SK-N-SH treated with all-trans-retinoic acid at 6 μM for 48 hours (cell line): ENCODE data around the gene ADGRF5.

Source experiments
- ATAC-seq: fragments of 200-7000 bp; cut with Tn5 transposase; 3 replicates; pipeline ENCODE4 v1.9.1; 2020; ENCODE audit warnings: mild to moderate bottlenecking, moderate library complexity
- ARNTL ChIP-seq: fragments of 450-650 bp; formaldehyde crosslinking; IDR thresholded peaks from 2 replicates; pipeline ENCODE4 v1.5.0; 2020; ENCODE audit warnings: low read depth, mild to moderate bottlenecking, moderate library complexity, borderline replicate concordance
- BACH2 ChIP-seq: fragments of 250-450 bp; sonication (Bioruptor Pico); IDR thresholded peaks from 2 replicates; pipeline ENCODE4 v1.9.0; 2021; ENCODE audit warnings: mild to moderate bottlenecking, borderline replicate concordance
- CSRNP3 ChIP-seq: fragments of 250-450 bp; sonication (Bioruptor Pico); IDR thresholded peaks from 2 replicates; pipeline ENCODE4 v1.5.1; 2021; ENCODE audit warnings: mild to moderate bottlenecking, moderate library complexity
- GLIS3 ChIP-seq: fragments of 250-450 bp; sonication (Bioruptor Pico); IDR thresholded peaks from 2 replicates; pipeline ENCODE4 v1.5.0; 2020; ENCODE audit warnings: mild to moderate bottlenecking, moderate library complexity
- ISL1 ChIP-seq: fragments of 250-450 bp; sonication (Bioruptor Pico); IDR thresholded peaks from 2 replicates; pipeline ENCODE4 v2.1.2; 2022; ENCODE audit warnings: mild to moderate bottlenecking, moderate library complexity
- OSR1 ChIP-seq: fragments of 250-450 bp; sonication (Bioruptor Pico); IDR thresholded peaks from 2 replicates; pipeline ENCODE4 v1.8.0; 2022; ENCODE audit warnings: moderate library complexity, mild to moderate bottlenecking, inconsistent platforms
- POU6F1 ChIP-seq: fragments of 250-450 bp; sonication (Bioruptor Pico); IDR thresholded peaks from 2 replicates; pipeline ENCODE4 v1.8.0; 2021; ENCODE audit warnings: low read depth, mild to moderate bottlenecking, moderate library complexity, borderline replicate concordance
- PPARA ChIP-seq: fragments of 250-450 bp; sonication (Bioruptor Pico); IDR thresholded peaks from 2 replicates; pipeline ENCODE4 v1.5.0; 2020; ENCODE audit warnings: mild to moderate bottlenecking, borderline replicate concordance
- RARB ChIP-seq: fragments of 250-450 bp; sonication (Bioruptor Pico); IDR thresholded peaks from 2 replicates; pipeline ENCODE4 v1.8.0; 2021; ENCODE audit warnings: mild to moderate bottlenecking, moderate library complexity
- SNAI2 ChIP-seq: fragments of 250-450 bp; sonication (Bioruptor Pico); IDR thresholded peaks from 2 replicates; pipeline ENCODE4 v1.5.0; 2020; ENCODE audit warnings: mild to moderate bottlenecking, moderate library complexity
- TCF4 ChIP-seq: fragments of 250-450 bp; sonication (Bioruptor Pico); IDR thresholded peaks from 2 replicates; pipeline ENCODE4 v1.8.0; 2021; ENCODE audit warnings: mild to moderate bottlenecking, moderate library complexity, borderline replicate concordance
- TOX ChIP-seq: fragments of 250-450 bp; sonication (Bioruptor Pico); IDR thresholded peaks from 2 replicates; pipeline ENCODE4 v1.8.0; 2021; ENCODE audit warnings: mild to moderate bottlenecking, moderate library complexity, borderline replicate concordance
- ZC3H10 ChIP-seq: fragments of 250-450 bp; sonication (Bioruptor Pico); IDR thresholded peaks from 2 replicates; pipeline ENCODE4 v1.5.1; 2021; ENCODE audit warnings: mild to moderate bottlenecking, moderate library complexity
- ZFP3 ChIP-seq: fragments of 250-450 bp; sonication (Bioruptor Pico); IDR thresholded peaks from 2 replicates; pipeline ENCODE4 v1.5.0; 2020; ENCODE audit warnings: mild to moderate bottlenecking, moderate library complexity
- ZFP30 ChIP-seq: fragments of 450-650 bp; formaldehyde crosslinking; IDR thresholded peaks from 2 replicates; pipeline ENCODE4 v1.5.0; 2022; ENCODE audit warnings: mild to moderate bottlenecking, moderate library complexity
- ZNF565 ChIP-seq: fragments of 450-650 bp; formaldehyde crosslinking; conservative IDR thresholded peaks from 2 replicates; pipeline ENCODE4 v1.5.0; 2020; ENCODE audit warnings: low read depth, mild to moderate bottlenecking, moderate library complexity
- ZNF70 ChIP-seq: fragments of 450-650 bp; formaldehyde crosslinking; IDR thresholded peaks from 2 replicates; pipeline ENCODE4 v1.5.0; 2020; ENCODE audit warnings: mild to moderate bottlenecking, moderate library complexity
- ZNF8 ChIP-seq: fragments of 450-650 bp; formaldehyde crosslinking; IDR thresholded peaks from 2 replicates; pipeline ENCODE4 v1.5.0; 2020; ENCODE audit warnings: mild to moderate bottlenecking, moderate library complexity
- TF ChIP-seq, protein P1 (sequence below): fragments of 250-450 bp; sonication (Bioruptor Pico); IDR thresholded peaks from 2 replicates; pipeline ENCODE4 v1.5.0; 2020; ENCODE audit warnings: mild to moderate bottlenecking, moderate library complexity
- TF ChIP-seq, protein P2 (sequence below): fragments of 250-450 bp; sonication (Bioruptor Pico); IDR thresholded peaks from 2 replicates; pipeline ENCODE4 v1.8.0; 2020; ENCODE audit warnings: mild to moderate bottlenecking, moderate library complexity, borderline replicate concordance
- TF ChIP-seq, protein P3 (sequence below): fragments of 250-450 bp; sonication (Bioruptor Pico); IDR thresholded peaks from 2 replicates; pipeline ENCODE4 v1.5.1; 2020; ENCODE audit warnings: low read depth, mild to moderate bottlenecking, moderate library complexity

Gene ADGRF5

GRCh38 chr6:46904117-46904516, 17.6 kb downstream of the ADGRF5 start:
- TF ChIP-seq SNAI2 (no peak), ISL1 (CRISPR knock-in tag) (no peak), ARNTL (CRISPR knock-in tag) (no peak), BACH2 (CRISPR knock-in tag) (no peak), ZNF70 (CRISPR knock-in tag) (no peak), ZNF565 (CRISPR knock-in tag) (no peak), PPARA (no peak), POU6F1 (CRISPR knock-in tag) (no peak), ZNF8 (CRISPR knock-in tag) (no peak), ZFP30 (CRISPR knock-in tag) (no peak), TCF4 (CRISPR knock-in tag) (no peak)
- TF ChIP-seq, protein P1, sequence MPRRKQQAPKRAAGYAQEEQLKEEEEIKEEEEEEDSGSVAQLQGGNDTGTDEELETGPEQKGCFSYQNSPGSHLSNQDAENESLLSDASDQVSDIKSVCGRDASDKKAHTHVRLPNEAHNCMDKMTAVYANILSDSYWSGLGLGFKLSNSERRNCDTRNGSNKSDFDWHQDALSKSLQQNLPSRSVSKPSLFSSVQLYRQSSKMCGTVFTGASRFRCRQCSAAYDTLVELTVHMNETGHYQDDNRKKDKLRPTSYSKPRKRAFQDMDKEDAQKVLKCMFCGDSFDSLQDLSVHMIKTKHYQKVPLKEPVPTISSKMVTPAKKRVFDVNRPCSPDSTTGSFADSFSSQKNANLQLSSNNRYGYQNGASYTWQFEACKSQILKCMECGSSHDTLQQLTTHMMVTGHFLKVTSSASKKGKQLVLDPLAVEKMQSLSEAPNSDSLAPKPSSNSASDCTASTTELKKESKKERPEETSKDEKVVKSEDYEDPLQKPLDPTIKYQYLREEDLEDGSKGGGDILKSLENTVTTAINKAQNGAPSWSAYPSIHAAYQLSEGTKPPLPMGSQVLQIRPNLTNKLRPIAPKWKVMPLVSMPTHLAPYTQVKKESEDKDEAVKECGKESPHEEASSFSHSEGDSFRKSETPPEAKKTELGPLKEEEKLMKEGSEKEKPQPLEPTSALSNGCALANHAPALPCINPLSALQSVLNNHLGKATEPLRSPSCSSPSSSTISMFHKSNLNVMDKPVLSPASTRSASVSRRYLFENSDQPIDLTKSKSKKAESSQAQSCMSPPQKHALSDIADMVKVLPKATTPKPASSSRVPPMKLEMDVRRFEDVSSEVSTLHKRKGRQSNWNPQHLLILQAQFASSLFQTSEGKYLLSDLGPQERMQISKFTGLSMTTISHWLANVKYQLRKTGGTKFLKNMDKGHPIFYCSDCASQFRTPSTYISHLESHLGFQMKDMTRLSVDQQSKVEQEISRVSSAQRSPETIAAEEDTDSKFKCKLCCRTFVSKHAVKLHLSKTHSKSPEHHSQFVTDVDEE (CRISPR knock-in tag): no peak
- TF ChIP-seq, protein P2, sequence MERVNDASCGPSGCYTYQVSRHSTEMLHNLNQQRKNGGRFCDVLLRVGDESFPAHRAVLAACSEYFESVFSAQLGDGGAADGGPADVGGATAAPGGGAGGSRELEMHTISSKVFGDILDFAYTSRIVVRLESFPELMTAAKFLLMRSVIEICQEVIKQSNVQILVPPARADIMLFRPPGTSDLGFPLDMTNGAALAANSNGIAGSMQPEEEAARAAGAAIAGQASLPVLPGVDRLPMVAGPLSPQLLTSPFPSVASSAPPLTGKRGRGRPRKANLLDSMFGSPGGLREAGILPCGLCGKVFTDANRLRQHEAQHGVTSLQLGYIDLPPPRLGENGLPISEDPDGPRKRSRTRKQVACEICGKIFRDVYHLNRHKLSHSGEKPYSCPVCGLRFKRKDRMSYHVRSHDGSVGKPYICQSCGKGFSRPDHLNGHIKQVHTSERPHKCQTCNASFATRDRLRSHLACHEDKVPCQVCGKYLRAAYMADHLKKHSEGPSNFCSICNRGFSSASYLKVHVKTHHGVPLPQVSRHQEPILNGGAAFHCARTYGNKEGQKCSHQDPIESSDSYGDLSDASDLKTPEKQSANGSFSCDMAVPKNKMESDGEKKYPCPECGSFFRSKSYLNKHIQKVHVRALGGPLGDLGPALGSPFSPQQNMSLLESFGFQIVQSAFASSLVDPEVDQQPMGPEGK: no peak
- no peak for ATAC-seq

- ATAC-seq: no peak
- TF ChIP-seq ZFP30 (CRISPR knock-in tag): no peak
These were observed 18.6 kb downstream of the ADGRF5 start for GRCh38 chr6:46903175-46903574.

GRCh38 chr6:46901882-46902314, 19.8 kb downstream of the ADGRF5 start:
- no peak for ATAC-seq
- TF ChIP-seq ZFP3: no peak
- no peak for TF ChIP-seq TCF4 (CRISPR knock-in tag)

- ATAC-seq: no peak
- TF ChIP-seq SNAI2 (no peak), ZNF565 (CRISPR knock-in tag) (no peak), TOX (CRISPR knock-in tag) (no peak), PPARA (no peak), ZNF70 (CRISPR knock-in tag) (no peak), BACH2 (CRISPR knock-in tag) (no peak), ZNF8 (CRISPR knock-in tag) (no peak), TCF4 (CRISPR knock-in tag) (no peak), RARB (no peak), ISL1 (CRISPR knock-in tag) (no peak), CSRNP3 (CRISPR knock-in tag) (no peak), OSR1 (CRISPR knock-in tag) (no peak), ZC3H10 (CRISPR knock-in tag) (no peak), GLIS3 (no peak)
- TF ChIP-seq, protein P1 (CRISPR knock-in tag): no peak
- TF ChIP-seq, protein P3, sequence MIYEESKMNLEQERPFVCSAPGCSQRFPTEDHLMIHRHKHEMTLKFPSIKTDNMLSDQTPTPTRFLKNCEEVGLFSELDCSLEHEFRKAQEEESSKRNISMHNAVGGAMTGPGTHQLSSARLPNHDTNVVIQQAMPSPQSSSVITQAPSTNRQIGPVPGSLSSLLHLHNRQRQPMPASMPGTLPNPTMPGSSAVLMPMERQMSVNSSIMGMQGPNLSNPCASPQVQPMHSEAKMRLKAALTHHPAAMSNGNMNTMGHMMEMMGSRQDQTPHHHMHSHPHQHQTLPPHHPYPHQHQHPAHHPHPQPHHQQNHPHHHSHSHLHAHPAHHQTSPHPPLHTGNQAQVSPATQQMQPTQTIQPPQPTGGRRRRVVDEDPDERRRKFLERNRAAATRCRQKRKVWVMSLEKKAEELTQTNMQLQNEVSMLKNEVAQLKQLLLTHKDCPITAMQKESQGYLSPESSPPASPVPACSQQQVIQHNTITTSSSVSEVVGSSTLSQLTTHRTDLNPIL (CRISPR knock-in tag): no peak
- TF ChIP-seq, protein P2: no peak
These were observed 21.5 kb downstream of the ADGRF5 start for GRCh38 chr6:46900266-46900665.
